Fibroblast of the aortic adventitia (primary cell): ENCODE results near the gene MRPL41. TPM values are rescaled to one million over a fixed set of nuclear protein-coding genes. Genes with fewer than 3 reads are reported as not detected.
A peak's percentile ranks its signal among the peaks of the same experiment; 100 is the strongest.
"Not testable (repeated sequence)": the region's sequence is repeated elsewhere in the genome, so short reads cannot be mapped to it uniquely, and the experiment has no call there.

Experiments used
- DNase-seq: peaks from one replicate; pipeline ENCODE4 v3.0.0-alpha.2; 2010; ENCODE audit warnings: low read depth
- H3K4me3 ChIP-seq: 2 replicates; pipeline ENCODE4 v1.5.1; 2011; ENCODE audit warnings: low read depth, mild to moderate bottlenecking, control low read depth, low read length, moderate library complexity
- total RNA-seq: library from RNA; depleted of rRNA; stranded (reverse); fragments of >200 nt; gene quantifications from 2 replicates; pipeline ENCODE4 v1.2.3, GENCODE V29; 2012; ENCODE audit warnings: low replicate concordance
- TF ChIP-seq, protein P1 (sequence below): IDR thresholded peaks from 2 replicates; pipeline ENCODE4 v1.5.1; 2011; ENCODE audit warnings: mild to moderate bottlenecking, low read length, control low read depth, inconsistent platforms; ENCODE audit not compliant: insufficient read depth

Gene MRPL41
- total RNA-seq, 1 donor: 27.7 TPM

- H3K4me3 ChIP-seq: peak within 1 kb of the TSS; percentile 73
- TF ChIP-seq, protein P1, sequence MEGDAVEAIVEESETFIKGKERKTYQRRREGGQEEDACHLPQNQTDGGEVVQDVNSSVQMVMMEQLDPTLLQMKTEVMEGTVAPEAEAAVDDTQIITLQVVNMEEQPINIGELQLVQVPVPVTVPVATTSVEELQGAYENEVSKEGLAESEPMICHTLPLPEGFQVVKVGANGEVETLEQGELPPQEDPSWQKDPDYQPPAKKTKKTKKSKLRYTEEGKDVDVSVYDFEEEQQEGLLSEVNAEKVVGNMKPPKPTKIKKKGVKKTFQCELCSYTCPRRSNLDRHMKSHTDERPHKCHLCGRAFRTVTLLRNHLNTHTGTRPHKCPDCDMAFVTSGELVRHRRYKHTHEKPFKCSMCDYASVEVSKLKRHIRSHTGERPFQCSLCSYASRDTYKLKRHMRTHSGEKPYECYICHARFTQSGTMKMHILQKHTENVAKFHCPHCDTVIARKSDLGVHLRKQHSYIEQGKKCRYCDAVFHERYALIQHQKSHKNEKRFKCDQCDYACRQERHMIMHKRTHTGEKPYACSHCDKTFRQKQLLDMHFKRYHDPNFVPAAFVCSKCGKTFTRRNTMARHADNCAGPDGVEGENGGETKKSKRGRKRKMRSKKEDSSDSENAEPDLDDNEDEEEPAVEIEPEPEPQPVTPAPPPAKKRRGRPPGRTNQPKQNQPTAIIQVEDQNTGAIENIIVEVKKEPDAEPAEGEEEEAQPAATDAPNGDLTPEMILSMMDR: no peak
- DNase-seq: peak; percentile 59
These were observed 1.5 kb upstream of the MRPL41 start, which contains the start of gene PNPLA7 for GRCh38 chr9:137550231-137550621. Gene PNPLA7, minus strand, starts transcription at chr9:137550402. Its CDS starts 205 bp downstream, at chr9:137550197.

DNA sequence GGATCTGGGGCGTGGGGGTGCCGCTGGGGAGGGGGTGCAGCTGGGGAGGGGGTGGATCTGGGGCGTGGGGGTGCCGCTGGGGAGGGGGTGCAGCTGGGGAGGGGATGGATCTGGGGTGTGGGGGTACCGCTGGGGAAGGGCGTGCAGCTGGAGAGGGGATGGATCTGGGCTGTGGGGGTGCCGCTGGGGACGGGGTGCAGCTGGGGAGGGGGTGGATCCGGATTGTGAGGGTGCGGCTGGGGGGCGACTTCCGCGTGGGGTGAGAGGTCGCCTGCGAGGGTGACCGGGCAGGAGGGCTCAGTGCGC, 768 bp upstream of the MRPL41 start:
- DNase-seq: not testable (repeated sequence)
- peak overlapping the region; percentile 73 for H3K4me3 ChIP-seq

DNA sequence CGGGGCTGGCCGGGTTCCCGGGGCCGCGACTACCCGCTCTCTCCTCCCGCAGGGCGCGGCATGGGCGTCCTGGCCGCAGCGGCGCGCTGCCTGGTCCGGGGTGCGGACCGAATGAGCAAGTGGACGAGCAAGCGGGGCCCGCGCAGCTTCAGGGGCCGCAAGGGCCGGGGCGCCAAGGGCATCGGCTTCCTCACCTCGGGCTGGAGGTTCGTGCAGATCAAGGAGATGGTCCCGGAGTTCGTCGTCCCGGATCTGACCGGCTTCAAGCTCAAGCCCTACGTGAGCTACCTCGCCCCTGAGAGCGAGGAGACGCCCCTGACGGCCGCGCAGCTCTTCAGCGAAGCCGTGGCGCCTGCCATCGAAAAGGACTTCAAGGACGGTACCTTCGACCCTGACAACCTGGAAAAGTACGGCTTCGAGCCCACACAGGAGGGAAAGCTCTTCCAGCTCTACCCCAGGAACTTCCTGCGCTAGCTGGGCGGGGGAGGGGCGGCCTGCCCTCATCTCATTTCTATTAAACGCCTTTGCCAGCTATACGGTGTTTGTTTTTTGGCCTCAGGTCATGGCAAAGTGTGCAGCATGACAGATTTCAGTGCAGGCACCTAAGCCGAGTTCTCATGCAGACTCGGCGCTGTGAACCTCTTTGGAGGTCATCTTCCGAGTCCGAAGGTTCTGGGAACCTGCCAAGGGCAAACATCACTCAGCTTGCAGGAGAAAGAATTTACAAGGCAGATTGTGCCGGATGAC, 516 bp downstream of the MRPL41 start:
- TF ChIP-seq, protein P1: no peak
- H3K4me3 ChIP-seq: peak overlapping the region; percentile 86
- DNase-seq: peak; percentile 7

GRCh38 chr9:137553654-137554053, 2.0 kb downstream of the MRPL41 start:
- not testable (repeated sequence) for DNase-seq, H3K4me3 ChIP-seq

GRCh38 chr9:137554349-137554748, 2.7 kb downstream of the MRPL41 start:
- TF ChIP-seq, protein P1: no peak
- no peak for DNase-seq
- no peak overlapping the region for H3K4me3 ChIP-seq

DNA sequence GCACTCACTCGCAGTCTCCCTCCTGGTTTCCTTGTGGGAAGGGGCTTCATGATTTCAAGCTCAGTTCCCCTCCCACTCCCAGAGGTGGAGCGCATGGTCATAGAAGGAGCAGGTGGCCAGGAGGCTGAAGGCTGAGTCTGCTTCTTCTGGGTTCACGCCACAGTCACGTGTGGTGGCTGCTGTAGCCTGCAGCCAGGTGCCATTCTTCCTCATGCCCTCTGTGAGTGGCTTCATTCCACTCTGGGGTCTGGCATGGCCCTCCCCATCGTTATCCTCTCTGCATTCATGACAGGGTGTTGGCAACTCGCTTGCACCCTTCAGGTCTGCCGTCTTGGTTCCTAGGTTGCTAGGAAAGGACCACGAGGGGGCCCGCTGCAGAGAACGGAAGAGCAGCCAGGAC, 3.5 kb downstream of the MRPL41 start:
- TF ChIP-seq, protein P1: no peak
- H3K4me3 ChIP-seq: no peak overlapping the region
- no peak for DNase-seq

DNA sequence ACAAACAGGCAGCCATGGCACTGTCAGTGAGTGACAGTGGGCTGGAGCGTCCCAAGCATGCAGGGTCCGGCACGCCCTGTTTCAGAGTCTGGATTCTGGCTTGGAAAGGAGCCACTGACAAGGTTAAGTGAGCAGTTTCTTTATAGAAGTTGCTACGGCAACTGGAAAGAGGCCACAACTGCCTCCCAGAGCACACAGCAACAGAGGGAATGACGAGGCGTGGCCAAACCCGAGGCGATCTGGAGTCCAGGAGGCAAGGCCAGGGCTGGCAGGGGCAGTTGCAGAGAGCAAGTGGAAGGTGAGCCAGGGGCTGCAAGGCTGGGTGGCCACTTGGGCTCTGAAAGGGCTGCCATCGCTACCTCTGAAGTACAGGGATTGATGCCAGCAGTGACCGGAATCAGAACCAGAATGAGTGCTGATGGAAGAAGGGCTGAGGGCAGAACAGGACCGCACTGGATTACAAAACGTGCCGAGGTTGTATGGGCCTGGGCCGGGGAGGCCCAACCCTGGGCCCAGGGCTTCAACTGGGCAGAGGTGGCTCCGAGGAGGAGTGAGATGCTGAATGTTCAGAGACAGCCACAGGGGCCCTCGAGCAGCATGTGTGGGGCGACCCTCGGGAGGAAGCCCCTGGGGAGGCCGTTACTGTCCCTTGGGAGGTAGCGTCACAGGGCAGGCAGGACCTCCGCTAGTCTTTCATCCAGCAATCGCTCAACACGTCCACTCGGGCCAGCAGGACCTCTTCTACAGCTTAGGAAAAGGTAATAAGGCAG, 4.6 kb downstream of the MRPL41 start:
- peak; percentile 52 for DNase-seq

More for the DNA sequence above, 4.6 kb downstream of the MRPL41 start:
- no peak overlapping the region for H3K4me3 ChIP-seq
- TF ChIP-seq, protein P1: no peak
